ENCODE results near the gene NLE1.

DNA sequence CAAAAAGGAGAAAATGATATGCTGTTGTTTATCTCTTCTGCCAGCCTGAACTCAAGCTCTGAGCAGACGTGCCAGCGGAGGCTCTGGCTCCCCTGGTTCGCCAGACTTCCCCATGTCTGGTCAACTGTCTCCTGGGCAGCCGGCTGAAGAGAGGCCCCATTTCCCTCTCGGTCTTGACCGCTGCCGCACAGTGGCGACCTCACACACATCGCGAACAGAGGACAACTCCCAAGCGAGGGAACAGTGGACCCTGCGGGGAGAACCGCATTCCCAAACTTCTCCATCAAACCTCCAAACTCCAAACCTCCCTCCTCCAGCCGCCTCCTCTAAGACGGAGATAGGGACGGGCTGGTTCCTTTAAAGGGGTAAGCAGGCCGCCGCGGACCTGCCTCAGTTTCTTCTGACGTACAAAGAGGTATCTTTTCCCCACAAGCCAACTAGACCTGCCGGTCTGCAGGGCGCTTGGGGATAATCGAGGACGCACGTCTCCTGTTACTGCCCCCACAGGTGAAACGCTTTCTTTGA, 53.7 kb downstream of the NLE1 start:
- TF ChIP-seq, protein P1, sequence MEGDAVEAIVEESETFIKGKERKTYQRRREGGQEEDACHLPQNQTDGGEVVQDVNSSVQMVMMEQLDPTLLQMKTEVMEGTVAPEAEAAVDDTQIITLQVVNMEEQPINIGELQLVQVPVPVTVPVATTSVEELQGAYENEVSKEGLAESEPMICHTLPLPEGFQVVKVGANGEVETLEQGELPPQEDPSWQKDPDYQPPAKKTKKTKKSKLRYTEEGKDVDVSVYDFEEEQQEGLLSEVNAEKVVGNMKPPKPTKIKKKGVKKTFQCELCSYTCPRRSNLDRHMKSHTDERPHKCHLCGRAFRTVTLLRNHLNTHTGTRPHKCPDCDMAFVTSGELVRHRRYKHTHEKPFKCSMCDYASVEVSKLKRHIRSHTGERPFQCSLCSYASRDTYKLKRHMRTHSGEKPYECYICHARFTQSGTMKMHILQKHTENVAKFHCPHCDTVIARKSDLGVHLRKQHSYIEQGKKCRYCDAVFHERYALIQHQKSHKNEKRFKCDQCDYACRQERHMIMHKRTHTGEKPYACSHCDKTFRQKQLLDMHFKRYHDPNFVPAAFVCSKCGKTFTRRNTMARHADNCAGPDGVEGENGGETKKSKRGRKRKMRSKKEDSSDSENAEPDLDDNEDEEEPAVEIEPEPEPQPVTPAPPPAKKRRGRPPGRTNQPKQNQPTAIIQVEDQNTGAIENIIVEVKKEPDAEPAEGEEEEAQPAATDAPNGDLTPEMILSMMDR (IDR thresholded peaks at IDR 0.05 in 4 of 5, conservative IDR thresholded peaks at IDR 0.05 in 1 of 5) = no peak
- no peak for TF ChIP-seq POLR2A (IDR thresholded peaks at IDR 0.05)
